SK-N-SH (cell line): ENCODE data around the gene FBXO7. TPM values are rescaled to one million over a fixed set of nuclear protein-coding genes. Genes with fewer than 3 reads are reported as not detected.
A peak's percentile ranks its signal among the peaks of the same experiment; 100 is the strongest.

Experiments used
- CTCF ChIA-PET: fragments of 300-600, 350-600 bp; formaldehyde crosslinking; extraction: SDS; loops from one replicate; lab custom pipeline; 2021; lab: Yijun Ruan, JAX
- POLR2A ChIA-PET: fragments of 350-600 bp; sonication (Branson Sonifier 250); formaldehyde crosslinking; extraction: SDS; loops from one replicate; lab custom pipeline; 2020; ENCODE audit warnings: antibody characterized with exemption, inconsistent platforms; lab: Yijun Ruan, JAX
- DNase-seq: peaks from one replicate; pipeline ENCODE4 v3.0.0; 2012
- H2AFZ ChIP-seq: fragments of 200-600 bp; sonication (generic); 2 replicates; pipeline ENCODE4 v1.8.1; 2016; ENCODE audit warnings: antibody characterized with exemption, mild to moderate bottlenecking, low read depth
- H3F3A ChIP-seq: fragments of 200-600 bp; sonication (generic); replicated peaks from 2 replicates; pipeline ENCODE3; 2016; ENCODE audit warnings: antibody characterized with exemption, mild to moderate bottlenecking; ENCODE audit not compliant: insufficient read depth
- H3K27ac ChIP-seq, 2 experiments: fragments of 200-500 bp in 1 of 2; fragments of 200-600 bp in 1 of 2; sonication (Bioruptor generic) in 1 of 2; sonication (generic), shearing (Covaris generic) in 1 of 2; 2 replicates each; pipeline versions ENCODE4 v1.5.1 to v1.6.1; 2014 to 2016; ENCODE audit warnings: low read depth in 2 of 2, inconsistent platforms in 1 of 2, low read length in 1 of 2, mild to moderate bottlenecking in 1 of 2, mixed read lengths in 1 of 2
- H3K27me3 ChIP-seq: fragments of 200-600 bp; sonication (generic), shearing (Covaris generic); 2 replicates; pipeline ENCODE4 v1.6.1; 2016; ENCODE audit warnings: mixed run types; ENCODE audit not compliant: insufficient read depth
- H3K36me3 ChIP-seq, 2 experiments: fragments of 200-500 bp in 1 of 2; fragments of 200-600 bp in 1 of 2; sonication (Bioruptor generic) in 1 of 2; sonication (generic) in 1 of 2; replicated peaks in 1 of 2; 2 replicates each; pipeline versions ENCODE3 to v1.5.1; 2014 to 2016; ENCODE audit warnings: low read length in 1 of 2, mild to moderate bottlenecking in 1 of 2; ENCODE audit not compliant: insufficient read depth in 2 of 2, control insufficient read depth in 1 of 2
- H3K4me1 ChIP-seq, 2 experiments: fragments of 200-500 bp in 1 of 2; fragments of 200-600 bp in 1 of 2; sonication (Bioruptor generic) in 1 of 2; sonication (generic), shearing (Covaris generic) in 1 of 2; 2 replicates each; pipeline versions ENCODE4 v1.5.1 to v1.6.1; 2014 to 2016; ENCODE audit warnings: low read depth in 1 of 2, low read length in 1 of 2, mixed run types in 1 of 2; ENCODE audit not compliant: insufficient read depth in 2 of 2, control insufficient read depth in 1 of 2
- H3K4me2 ChIP-seq: fragments of 200-600 bp; sonication (generic), shearing (Covaris generic); 2 replicates; pipeline ENCODE4 v1.6.1; 2017; ENCODE audit warnings: mixed run types
- H3K4me3 ChIP-seq, 2 experiments: fragments of 200-500 bp in 1 of 2; fragments of 200-600 bp in 1 of 2; sonication (Bioruptor generic) in 1 of 2; sonication (generic), shearing (Covaris generic) in 1 of 2; 2 replicates each; pipeline versions ENCODE4 v1.5.1 to v1.8.1; 2014 to 2016; ENCODE audit warnings: low read depth in 2 of 2, inconsistent platforms in 1 of 2, low read length in 1 of 2, mild to moderate bottlenecking in 1 of 2, mixed read lengths in 1 of 2, moderate library complexity in 1 of 2
- H3K79me2 ChIP-seq: fragments of 200-600 bp; sonication (generic); 2 replicates; pipeline ENCODE4 v1.8.1; 2017; ENCODE audit warnings: mild to moderate bottlenecking; ENCODE audit not compliant: insufficient read depth
- H3K9ac ChIP-seq: fragments of 200-600 bp; sonication (generic); 2 replicates; pipeline ENCODE4 v1.6.1; 2017; ENCODE audit warnings: mixed run types
- H3K9me2 ChIP-seq: fragments of 200-600 bp; sonication (generic); 2 replicates; pipeline ENCODE4 v1.6.1; 2017; ENCODE audit warnings: mixed run types
- H3K9me3 ChIP-seq: fragments of 200-600 bp; sonication (generic); 2 replicates; pipeline ENCODE4 v1.6.1; 2017; ENCODE audit warnings: mixed run types, mild to moderate bottlenecking, moderate library complexity
- H4K20me1 ChIP-seq: fragments of 200-600 bp; sonication (generic); 2 replicates; pipeline ENCODE4 v1.6.1; 2017; ENCODE audit warnings: mild to moderate bottlenecking, mixed run types; ENCODE audit not compliant: insufficient read depth
- CHD2 ChIP-seq: fragments of 150-350 bp; IDR thresholded peaks from 2 replicates; pipeline ENCODE4 v1.6.1; 2018; ENCODE audit warnings: low read length; ENCODE audit not compliant: partially characterized antibody
- CTCF ChIP-seq: fragments of 200-600 bp; sonication (generic); IDR thresholded peaks from 2 replicates; pipeline ENCODE4 v1.6.1; 2017; ENCODE audit warnings: antibody characterized with exemption, mild to moderate bottlenecking, moderate library complexity
- ELF1 ChIP-seq: IDR thresholded peaks from 2 replicates; pipeline ENCODE4 v1.4.0; 2012
- FOSL2 ChIP-seq: IDR thresholded peaks from 2 replicates; pipeline ENCODE4 v1.4.0; 2012; ENCODE audit warnings: low read depth, mild to moderate bottlenecking, moderate library complexity, borderline replicate concordance
- GABPA ChIP-seq: IDR thresholded peaks from 2 replicates; pipeline ENCODE4 v1.4.0; 2012; ENCODE audit warnings: low read depth, mild to moderate bottlenecking
- JUND ChIP-seq: IDR thresholded peaks from 2 replicates; pipeline ENCODE4 v1.4.0; 2012
- MXI1 ChIP-seq: IDR thresholded peaks from 2 replicates; pipeline ENCODE4 v1.6.1; 2012; ENCODE audit warnings: mild to moderate bottlenecking, low read depth, low read length, improper control_type of control experiment
- NFIC ChIP-seq: IDR thresholded peaks from 2 replicates; pipeline ENCODE4 v1.4.0; 2012; ENCODE audit warnings: borderline replicate concordance
- NRF1 ChIP-seq: IDR thresholded peaks from 2 replicates; pipeline ENCODE4 v1.6.1; 2012; ENCODE audit warnings: low read depth, mild to moderate bottlenecking, low read length
- SMC3 ChIP-seq: IDR thresholded peaks from 2 replicates; pipeline ENCODE4 v1.6.1; 2012; ENCODE audit warnings: low read depth, low read length, improper control_type of control experiment
- TAF1 ChIP-seq: IDR thresholded peaks from 2 replicates; pipeline ENCODE4 v1.6.1; 2012; ENCODE audit warnings: low read depth, mild to moderate bottlenecking, low read length, moderate library complexity, borderline replicate concordance
- TCF12 ChIP-seq: IDR thresholded peaks from 2 replicates; pipeline ENCODE4 v1.4.0; 2012
- TEAD4 ChIP-seq: IDR thresholded peaks from 2 replicates; pipeline ENCODE4 v1.4.0; 2012; ENCODE audit warnings: mild to moderate bottlenecking, borderline replicate concordance; ENCODE audit not compliant: insufficient read depth
- YY1 ChIP-seq: IDR thresholded peaks from 2 replicates; pipeline ENCODE4 v1.4.0; 2012; ENCODE audit warnings: low read depth, mild to moderate bottlenecking
- WGBS: methylation state at CpG from one replicate; pipeline ENCODE4 v1.1.6; 2017; ENCODE audit warnings: low lambda C conversion rate; 5-methylcytosine and 5-hydroxymethylcytosine counted together
- polyA plus RNA-seq, 3 experiments: library from polyadenylated mRNA; depleted of rRNA; stranded (reverse); fragments of >200 nt; gene quantifications; 2 replicates each; pipeline ENCODE4 v1.2.3, GENCODE V29; 2012
- TF ChIP-seq, protein P1 (sequence below): IDR thresholded peaks from 2 replicates; pipeline ENCODE4 v1.4.0; 2012; ENCODE audit warnings: low read depth, borderline replicate concordance

FBXO7 gene
- polyA plus RNA-seq (2012; rRNA removed), result 77.3 and 89.1 TPM in 2 replicates
- 80.8 and 84.8 TPM in 2 replicates for polyA plus RNA-seq (2012; cell fraction: cytosol; rRNA removed)
- polyA plus RNA-seq (2012; cell fraction: nucleus; rRNA removed), result 36.5 and 62.7 TPM in 2 replicates

GRCh38 chr22:32474635-32475467 lies at the start of gene FBXO7:
Gene FBXO7 (plus strand): TSS chr22:32474811. CDS start chr22:32475003, 192 bp downstream.
- WGBS, result 3% methylated on average over 29 of the region's 92 CpGs
- TF ChIP-seq YY1 (peak; percentile 24; the same call in 1 of the 2 replicates), TAF1 (peak; percentile 58; the same call in 1 of the 2 replicates), TEAD4 (no peak), FOSL2 (0 out of 2 replicates have a peak, but pooled peaks have one; percentile 41), JUND (0 out of 2 replicates have a peak, but pooled peaks have one; percentile 12), CHD2 (peak; percentile 24), MXI1 (peak; percentile 68), TCF12 (no peak), CTCF (peak; percentile 49), GABPA (0 out of 2 replicates have a peak, but pooled peaks have one; percentile 5), NFIC (peak; percentile 83), NRF1 (peak; percentile 83), ELF1 (peak; percentile 74; the same call in 1 of the 2 replicates), SMC3 (no peak)
- TF ChIP-seq, protein P1, sequence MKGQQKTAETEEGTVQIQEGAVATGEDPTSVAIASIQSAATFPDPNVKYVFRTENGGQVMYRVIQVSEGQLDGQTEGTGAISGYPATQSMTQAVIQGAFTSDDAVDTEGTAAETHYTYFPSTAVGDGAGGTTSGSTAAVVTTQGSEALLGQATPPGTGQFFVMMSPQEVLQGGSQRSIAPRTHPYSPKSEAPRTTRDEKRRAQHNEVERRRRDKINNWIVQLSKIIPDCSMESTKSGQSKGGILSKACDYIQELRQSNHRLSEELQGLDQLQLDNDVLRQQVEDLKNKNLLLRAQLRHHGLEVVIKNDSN, result no peak
- H3K79me2 ChIP-seq, result peaks cover 53% of the 10 kb centered on the region

More at GRCh38 chr22:32474635-32475467, at the start of gene FBXO7:
- POLR2A ChIA-PET, result interaction anchor here (1.3 to 2.5 kb wide), 2 partner anchors 63 to 272 kb away, joined by 4 to 13 read pairs; partner anchors contain the start of gene RTCB
- peaks cover 43% of the 10 kb centered on the region for H4K20me1 ChIP-seq
- peak; percentile 94 for DNase-seq
- H3K4me3 ChIP-seq, result peak within 1 kb of the TSS; percentile 71 to 86
- peak within 1 kb of the TSS; percentile 84 for H3K4me2 ChIP-seq
- H3K9ac ChIP-seq, result peak within 1 kb of the TSS; percentile 96
- H3K4me1 ChIP-seq, result peaks cover 12 to 23% of the 10 kb centered on the region in 2 experiments; a peak in 3 of 4 replicates
- H3K27ac ChIP-seq, result peak within 1 kb of the TSS; percentile 93 to 95
- peak within 1 kb of the TSS; percentile 93; the same call in 1 of the 2 replicates for H2AFZ ChIP-seq
- H3K36me3 ChIP-seq, result peaks cover 3% of the 10 kb centered on the region in 2 experiments
- H3K9me2 ChIP-seq, result no peaks in the 10 kb centered on the region
- CTCF ChIA-PET, result interaction anchor here (0.7 to 6.8 kb wide), 31 partner anchors 9 to 735 kb away, joined by 3 to 75 read pairs (median 4); partner anchors contain the start of gene RTCB
- peaks cover 20% of the 10 kb centered on the region for H3F3A ChIP-seq
- H3K27me3 ChIP-seq, result no peaks in the 10 kb centered on the region
- H3K9me3 ChIP-seq, result no peaks in the 10 kb centered on the region
